ENCODE results near the gene HNRNPUL2. TPM values are rescaled to one million over a fixed set of nuclear protein-coding genes. Genes with fewer than 3 reads are reported as not detected.
A peak's percentile ranks its signal among the peaks of the same experiment; 100 is the strongest.

Gene HNRNPUL2
- total RNA-seq, 1 experiment from 2014 or later: 62.9 TPM

GRCh38 chr11:62712861-62713260 lies 14.4 kb downstream of the HNRNPUL2 start:
- BruUV-seq (replicated peaks): TSS peak; percentile 31
- Mint-ChIP-seq H3K4me1 (ENCODE audit: low read depth, unreplicated experiment) (peaks cover 31% of the 10 kb centered on the region), H3K9me3 (ENCODE audit: unreplicated experiment) (no peaks in the 10 kb centered on the region), H3K36me3 (ENCODE audit: insufficient read depth, unreplicated experiment) (peaks cover 100% of the 10 kb centered on the region), H3K4me3 (ENCODE audit: unreplicated experiment) (no peak overlapping the region), H3K27ac (ENCODE audit: unreplicated experiment) (peak overlapping the region; percentile 85), H3K27me3 (ENCODE audit: insufficient read depth, unreplicated experiment) (no peaks in the 10 kb centered on the region)
- H3K4me3 ChIP-seq (ENCODE audit: low read depth, low read length): no peak overlapping the region
- no peak for DNase-seq
- POLR2A ChIA-PET: interaction anchor here (1.7 to 2.0 kb wide), 2 partner anchors 14 to 48 kb away, joined by 7 to 13 read pairs; partner anchors contain the start of genes C11orf98, CSKMT and HNRNPUL2
- peaks cover 13% of the 10 kb centered on the region for H3K36me3 ChIP-seq (ENCODE audit: control insufficient read depth, insufficient read depth, low read length)
- CTCF ChIA-PET: no interaction called here
- peaks cover 21% of the 10 kb centered on the region for H3K4me1 ChIP-seq
- TF ChIP-seq CTCF (IDR thresholded peaks at IDR 0.05; ENCODE audit: insufficient read depth in 1 of 2, low read depth in 1 of 2, low read length in 1 of 2, severe bottlenecking in 1 of 2, unreplicated experiment in 1 of 2): no peak
- no peaks in the 10 kb centered on the region for H3K9me3 ChIP-seq
- H3K27me3 ChIP-seq (replicated peaks; ENCODE audit: control insufficient read depth, insufficient read depth, low read length): no peaks in the 10 kb centered on the region
- intact Hi-C loops (cut with micrococcal nuclease; ENCODE audit: unreplicated experiment): loop anchor here (1.0 to 2.0 kb wide), 2 partner anchors 9 to 14 kb away; partner anchors contain the start of gene HNRNPUL2

DNA sequence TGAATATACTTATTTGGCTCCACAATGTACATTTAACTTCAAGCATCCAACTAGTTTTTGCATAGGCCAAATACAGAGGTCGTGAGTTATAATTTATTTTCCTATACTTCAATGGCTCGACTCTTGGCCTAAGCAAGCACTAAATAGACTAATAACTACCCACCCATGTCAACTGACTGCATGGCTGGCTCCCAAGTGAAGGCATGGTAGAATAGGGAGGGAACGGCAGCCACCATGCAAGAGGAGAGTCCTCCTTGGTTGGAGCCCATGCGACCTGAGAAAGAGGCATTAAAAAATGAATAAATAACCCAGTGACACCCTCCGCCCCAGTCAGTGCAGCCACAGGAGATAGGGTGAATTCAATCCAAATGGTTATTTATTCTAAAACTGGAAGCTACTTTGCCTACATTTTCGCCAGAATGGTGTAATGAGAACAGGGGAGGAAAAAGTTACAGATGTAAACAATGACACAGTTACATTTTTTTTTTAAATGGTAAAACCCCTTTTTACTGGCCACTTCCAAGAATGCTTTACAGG lies 14.9 kb downstream of the HNRNPUL2 start:
- no peak overlapping the region for H3K4me3 Mint-ChIP-seq (ENCODE audit: unreplicated experiment)
- H3K36me3 ChIP-seq (ENCODE audit: control insufficient read depth, insufficient read depth, low read length): peaks cover 10% of the 10 kb centered on the region

GRCh38 chr11:62710001-62710345 lies 17.3 kb downstream of the HNRNPUL2 start:
- Mint-ChIP-seq H3K27me3 (ENCODE audit: insufficient read depth, unreplicated experiment) (no peaks in the 10 kb centered on the region), H3K4me3 (ENCODE audit: unreplicated experiment) (no peak overlapping the region), H3K4me1 (ENCODE audit: low read depth, unreplicated experiment) (peaks cover 38% of the 10 kb centered on the region), H3K36me3 (ENCODE audit: insufficient read depth, unreplicated experiment) (peaks cover 99% of the 10 kb centered on the region), H3K9me3 (ENCODE audit: unreplicated experiment) (no peaks in the 10 kb centered on the region), H3K27ac (ENCODE audit: unreplicated experiment) (no peak overlapping the region)
- POLR2A ChIA-PET: no interaction called here
- H3K9me3 ChIP-seq: no peaks in the 10 kb centered on the region
- no peak for DNase-seq
- no TSS peak for BruUV-seq (replicated peaks)
- no peaks in the 10 kb centered on the region for H3K27me3 ChIP-seq (replicated peaks; ENCODE audit: control insufficient read depth, insufficient read depth, low read length)
- H3K4me3 ChIP-seq (ENCODE audit: low read depth, low read length): no peak overlapping the region
- intact Hi-C loops (cut with micrococcal nuclease; ENCODE audit: unreplicated experiment): no loop called here
- peaks cover 6% of the 10 kb centered on the region; the same call in 1 of the 2 replicates for H3K36me3 ChIP-seq (ENCODE audit: control insufficient read depth, insufficient read depth, low read length)
- no peak for TF ChIP-seq CTCF (IDR thresholded peaks at IDR 0.05; ENCODE audit: insufficient read depth in 1 of 2, low read depth in 1 of 2, low read length in 1 of 2, severe bottlenecking in 1 of 2, unreplicated experiment in 1 of 2)
- peaks cover 30% of the 10 kb centered on the region for H3K4me1 ChIP-seq
- CTCF ChIA-PET: interaction anchor here (0.7 kb wide), 1 partner anchor 10 kb away, joined by 3 read pairs; no protein-coding TSS in a partner anchor

More for the DNA sequence above, 14.9 kb downstream of the HNRNPUL2 start:
- no peaks in the 10 kb centered on the region for H3K9me3 Mint-ChIP-seq (ENCODE audit: unreplicated experiment)
- ChIA-PET CTCF (no interaction called here), POLR2A (interaction anchor here (2.0 kb wide), 1 partner anchor 47 kb away, joined by 7 read pairs; the partner anchor contains the start of genes C11orf98 and CSKMT)
- H3K4me1 Mint-ChIP-seq (ENCODE audit: low read depth, unreplicated experiment): peaks cover 29% of the 10 kb centered on the region
- intact Hi-C loops (cut with micrococcal nuclease; ENCODE audit: unreplicated experiment): loop anchor here (2.0 kb wide), 1 partner anchor 14 kb away; the partner anchor contains the start of gene HNRNPUL2
- DNase-seq: no peak
- peaks cover 21% of the 10 kb centered on the region for H3K4me1 ChIP-seq
- peaks cover 100% of the 10 kb centered on the region for H3K36me3 Mint-ChIP-seq (ENCODE audit: insufficient read depth, unreplicated experiment)
- H3K27me3 ChIP-seq (replicated peaks; ENCODE audit: control insufficient read depth, insufficient read depth, low read length): no peaks in the 10 kb centered on the region
- no peak overlapping the region for H3K4me3 ChIP-seq (ENCODE audit: low read depth, low read length)
- TF ChIP-seq CTCF (IDR thresholded peaks at IDR 0.05; ENCODE audit: insufficient read depth in 1 of 2, low read depth in 1 of 2, low read length in 1 of 2, severe bottlenecking in 1 of 2, unreplicated experiment in 1 of 2): no peak
- no peak overlapping the region for H3K27ac Mint-ChIP-seq (ENCODE audit: unreplicated experiment)
- no TSS peak for BruUV-seq (replicated peaks)
- no peaks in the 10 kb centered on the region for H3K9me3 ChIP-seq
- H3K27me3 Mint-ChIP-seq (ENCODE audit: insufficient read depth, unreplicated experiment): no peaks in the 10 kb centered on the region
